ENCODE data around the gene NSMCE3.

GRCh38 chr15:29289173-29289572 lies 19.6 kb upstream of the NSMCE3 start:
- TF ChIP-seq CTCF (IDR thresholded peaks at IDR 0.05) (no peak), EZH2 (IDR thresholded peaks at IDR 0.05) (no peak)

Data from neural progenitor cell (in vitro differentiated cells).